MG63 (cell line): ENCODE data around the gene HAP1. TPM values are rescaled to one million over a fixed set of nuclear protein-coding genes. Genes with fewer than 3 reads are reported as not detected.
A peak's percentile ranks its signal among the peaks of the same experiment; 100 is the strongest.
"Not testable (repeated sequence)": the region's sequence is repeated elsewhere in the genome, so short reads cannot be mapped to it uniquely, and the experiment has no call there.

Source experiments
- DNase-seq: peaks from one replicate; pipeline ENCODE4 v3.0.0-alpha.2; 2020
- H3K27me3 ChIP-seq: fragments of 250-450 bp; sonication (Bioruptor Pico); 2 replicates; pipeline ENCODE4 v1.5.1; 2020; ENCODE audit warnings: mild to moderate bottlenecking, moderate library complexity
- H3K36me3 ChIP-seq: fragments of 250-450 bp; sonication (Bioruptor Pico); 2 replicates; pipeline ENCODE4 v1.5.1; 2020; ENCODE audit warnings: mild to moderate bottlenecking, moderate library complexity
- H3K4me3 ChIP-seq: fragments of 250-450 bp; sonication (Bioruptor Pico); 2 replicates; pipeline ENCODE4 v1.5.1; 2020; ENCODE audit warnings: mild to moderate bottlenecking, moderate library complexity
- H3K9me3 ChIP-seq: fragments of 250-450 bp; sonication (Bioruptor Pico); 2 replicates; pipeline ENCODE4 v1.5.1; 2020; ENCODE audit warnings: mild to moderate bottlenecking, moderate library complexity
- total RNA-seq: library from RNA; depleted of rRNA; stranded (reverse); fragments of >200 nt; shearing (Covaris generic); gene quantifications from 2 replicates; pipeline ENCODE4 v1.2.3, GENCODE V29; 2014; ENCODE audit warnings: low replicate concordance

Gene HAP1
- total RNA-seq, 1 experiment from 2014 or later: not detected

DNA sequence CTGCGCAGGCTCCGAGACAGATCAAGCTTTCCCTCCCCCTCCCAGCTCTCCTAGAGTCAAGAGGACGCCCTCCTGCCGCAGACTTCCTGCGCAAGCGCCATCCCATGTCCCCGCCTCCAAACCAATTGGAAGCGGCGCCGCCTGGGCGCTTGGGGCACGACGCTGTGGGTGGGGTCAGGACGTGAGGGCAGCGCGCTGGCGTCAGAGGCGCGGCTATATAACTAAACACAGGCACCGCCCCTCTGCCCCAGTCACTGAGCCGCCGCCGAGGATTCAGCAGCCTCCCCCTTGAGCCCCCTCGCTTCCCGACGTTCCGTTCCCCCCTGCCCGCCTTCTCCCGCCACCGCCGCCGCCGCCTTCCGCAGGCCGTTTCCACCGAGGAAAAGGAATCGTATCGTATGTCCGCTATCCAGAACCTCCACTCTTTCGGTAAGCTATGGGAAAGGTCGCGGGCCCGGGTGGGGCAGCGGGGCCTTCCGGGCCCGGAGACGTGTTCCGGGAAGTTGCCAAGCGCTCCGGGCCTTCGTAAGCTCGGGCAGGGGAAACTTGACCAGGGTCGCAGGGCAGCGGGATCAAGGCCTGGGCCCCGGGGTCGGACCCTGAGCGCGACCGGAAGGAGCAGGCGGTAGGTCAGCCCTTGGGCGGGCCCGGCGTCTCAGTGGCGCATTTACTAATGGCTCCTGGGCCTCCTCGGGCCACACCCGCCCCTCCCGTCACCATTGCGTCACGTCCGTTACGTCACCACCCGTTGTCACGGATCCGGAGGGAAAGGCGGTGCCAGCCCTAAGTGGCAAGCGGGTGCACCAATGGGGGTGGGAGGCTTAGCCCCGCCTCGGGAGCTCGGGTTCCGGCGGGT, 45.6 kb downstream of the HAP1 start, which contains the start of gene EIF1:
Gene EIF1 (plus strand): TSS at position 245 of the 856 bp plus-strand sequence. CDS start 154 bp downstream, at position 399.
- H3K27me3 ChIP-seq: no peaks in the 10 kb centered on the region
- peak; percentile 99 for DNase-seq

DNA sequence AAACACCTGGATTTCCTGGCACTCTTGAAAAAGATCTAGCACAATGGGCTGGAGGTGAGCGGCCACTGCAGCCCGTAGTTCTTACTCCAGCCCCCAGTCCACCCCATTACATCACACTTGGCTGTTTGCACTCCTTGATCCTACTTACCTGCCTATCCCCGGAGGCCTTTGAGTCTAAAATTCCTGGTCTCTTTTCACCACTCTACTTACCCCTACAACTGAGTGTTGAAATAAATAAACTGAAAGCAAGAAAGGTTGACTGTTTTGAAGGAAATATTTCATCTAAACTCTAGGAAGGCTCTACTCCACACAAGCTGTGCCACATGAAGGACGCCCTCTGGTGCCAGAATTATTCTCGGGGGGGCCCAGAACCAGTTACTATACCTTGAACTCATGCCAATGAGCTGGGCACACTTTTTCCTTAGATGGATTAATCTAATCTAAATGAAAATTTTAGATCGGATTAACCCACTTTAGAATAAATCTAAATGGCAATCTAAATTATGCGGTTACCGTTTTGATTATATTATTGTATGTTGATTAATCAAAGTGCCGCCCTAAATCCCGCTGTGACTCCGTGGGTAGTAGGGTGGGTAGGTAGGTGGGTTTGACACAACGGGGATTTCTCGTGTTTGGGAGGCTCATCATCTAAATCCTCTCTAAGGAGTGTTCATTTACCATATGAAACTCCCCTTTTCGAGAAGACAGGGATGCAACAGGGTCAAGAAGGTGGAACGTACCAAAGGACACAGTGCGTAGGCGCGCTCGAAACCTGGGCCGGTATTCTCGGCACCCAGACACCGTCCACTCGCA, 46.4 kb downstream of the HAP1 start:
- DNase-seq: peak; percentile 67
- Histone ChIP-seq H3K27me3 (no peaks in the 10 kb centered on the region), H3K4me3 (peak overlapping the region; percentile 97), H3K9me3 (no peaks in the 10 kb centered on the region), H3K36me3 (peaks cover 42% of the 10 kb centered on the region)

More for the DNA sequence above, 45.6 kb downstream of the HAP1 start, which contains the start of gene EIF1:
- Histone ChIP-seq H3K9me3 (no peaks in the 10 kb centered on the region), H3K4me3 (peak within 1 kb of the TSS; percentile 97), H3K36me3 (peaks cover 48% of the 10 kb centered on the region)

DNA sequence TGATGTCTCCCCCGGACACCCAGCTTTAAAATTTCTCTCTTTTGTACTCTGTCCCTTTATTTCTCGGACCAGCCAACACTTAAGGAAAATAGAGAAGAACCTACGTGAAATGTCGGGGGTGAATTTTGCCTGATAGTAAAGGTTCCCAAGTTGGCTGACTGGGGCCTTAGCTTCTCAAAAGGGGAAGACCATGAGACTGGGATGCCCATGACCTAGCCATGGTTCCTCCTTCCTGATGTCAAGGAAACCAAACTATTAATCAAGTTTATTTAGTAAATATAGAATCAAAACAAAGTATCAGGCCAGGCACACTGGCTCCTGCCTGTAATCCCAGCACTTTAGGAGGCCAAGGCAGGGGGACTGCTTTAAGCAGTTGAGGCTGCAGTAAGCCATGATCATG, 48.2 kb downstream of the HAP1 start:
- H3K27me3 ChIP-seq: no peaks in the 10 kb centered on the region
- no peak overlapping the region for H3K4me3 ChIP-seq
- DNase-seq: no peak

DNA sequence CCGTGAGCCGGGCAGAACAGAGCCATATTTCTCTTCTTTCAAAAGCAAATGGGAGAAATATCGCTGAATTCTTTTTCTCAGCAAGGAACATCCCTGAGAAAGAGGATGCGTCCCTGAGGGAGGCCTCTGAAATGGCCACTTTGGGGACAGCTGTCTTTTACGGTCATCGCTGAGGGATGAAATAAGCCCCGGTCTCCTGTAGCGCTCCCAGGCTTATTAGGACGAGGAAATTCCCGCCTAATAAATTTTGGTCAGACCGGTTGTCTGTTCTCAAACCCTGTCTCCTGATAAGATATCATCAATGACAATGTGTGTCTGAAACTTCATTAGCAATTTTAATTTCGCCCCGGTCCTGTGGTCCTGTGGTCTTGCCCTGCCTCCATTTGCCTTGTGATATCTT, 48.7 kb downstream of the HAP1 start:
- peaks cover 19% of the 10 kb centered on the region for H3K36me3 ChIP-seq
- not testable (repeated sequence) for H3K27me3 ChIP-seq, DNase-seq, H3K9me3 ChIP-seq, H3K4me3 ChIP-seq

More for the DNA sequence above, 48.2 kb downstream of the HAP1 start:
- Histone ChIP-seq H3K36me3 (peaks cover 24% of the 10 kb centered on the region), H3K9me3 (no peaks in the 10 kb centered on the region)

DNA sequence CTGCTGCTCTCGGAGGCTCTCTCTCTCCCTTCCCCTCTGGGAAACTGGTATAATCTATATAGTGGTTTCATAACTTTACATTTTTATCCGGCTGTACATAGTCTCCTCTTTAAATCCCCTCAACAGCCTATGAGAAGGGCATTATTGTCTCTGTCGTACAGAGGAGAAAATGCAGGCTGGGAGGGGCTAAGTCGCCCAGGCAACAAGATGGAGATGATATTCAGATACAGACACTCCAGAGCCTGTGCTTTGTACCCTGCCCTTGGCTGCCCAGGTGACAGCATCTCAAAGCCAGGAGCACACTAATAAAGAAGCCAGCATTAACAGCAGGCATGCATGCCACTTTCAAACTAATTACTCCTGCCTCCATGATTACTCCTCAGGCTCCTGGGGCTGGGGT, 50.4 kb downstream of the HAP1 start:
- Histone ChIP-seq H3K4me3 (no peak overlapping the region), H3K27me3 (no peaks in the 10 kb centered on the region), H3K36me3 (peaks cover 3% of the 10 kb centered on the region), H3K9me3 (no peaks in the 10 kb centered on the region)
- no peak for DNase-seq

DNA sequence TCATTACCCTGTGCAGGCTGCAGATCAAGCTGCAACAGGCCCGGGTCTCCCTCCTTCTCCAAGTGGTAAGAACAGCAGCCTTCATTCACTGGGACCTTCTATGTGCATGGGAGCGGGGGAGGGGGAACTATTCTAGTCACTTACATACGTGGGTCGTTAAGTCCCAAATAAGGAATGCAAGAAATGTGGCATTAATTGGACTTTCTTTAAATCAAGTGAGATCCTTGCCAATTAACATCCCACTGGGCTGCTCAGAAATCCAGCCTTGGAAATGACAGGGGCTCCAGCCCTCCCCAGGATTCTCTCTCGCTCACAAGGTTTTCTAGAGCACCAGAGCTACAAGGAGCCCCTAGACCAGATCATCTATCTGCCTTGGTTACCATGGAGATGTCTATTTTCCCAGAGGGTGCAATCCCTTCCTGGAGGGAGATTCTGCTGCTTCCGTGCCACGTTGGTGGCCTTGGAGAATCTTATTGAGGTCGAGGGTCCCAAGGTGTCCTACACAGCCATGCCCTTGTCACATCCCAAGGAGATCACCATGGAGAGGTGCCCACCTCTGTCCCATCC, 50.9 kb downstream of the HAP1 start:
- no peak for DNase-seq
- Histone ChIP-seq H3K27me3 (no peaks in the 10 kb centered on the region), H3K36me3 (no peaks in the 10 kb centered on the region), H3K4me3 (no peak overlapping the region), H3K9me3 (no peaks in the 10 kb centered on the region)

DNA sequence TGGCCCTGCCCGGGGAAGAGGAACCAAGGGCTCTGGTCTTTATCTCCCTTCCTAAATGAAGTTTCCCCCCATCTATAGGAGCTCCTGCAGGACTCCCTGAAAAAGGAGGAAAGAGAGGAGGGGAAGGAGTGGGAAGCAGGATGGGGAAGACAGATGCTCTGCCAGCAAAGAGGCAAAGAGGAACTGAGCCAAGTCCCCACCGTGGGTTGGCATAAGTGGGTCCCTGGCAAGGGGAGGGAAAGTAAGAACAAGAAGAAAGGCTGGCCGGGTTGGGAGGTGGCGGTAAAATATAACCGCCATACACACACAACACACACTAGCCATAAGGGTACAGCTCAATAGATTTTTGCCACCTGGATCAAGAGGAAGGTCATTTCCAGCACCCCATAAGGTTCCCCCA, 51.8 kb downstream of the HAP1 start:
- Histone ChIP-seq H3K4me3 (no peak overlapping the region), H3K9me3 (no peaks in the 10 kb centered on the region), H3K27me3 (no peaks in the 10 kb centered on the region), H3K36me3 (no peaks in the 10 kb centered on the region)
- no peak for DNase-seq

DNA sequence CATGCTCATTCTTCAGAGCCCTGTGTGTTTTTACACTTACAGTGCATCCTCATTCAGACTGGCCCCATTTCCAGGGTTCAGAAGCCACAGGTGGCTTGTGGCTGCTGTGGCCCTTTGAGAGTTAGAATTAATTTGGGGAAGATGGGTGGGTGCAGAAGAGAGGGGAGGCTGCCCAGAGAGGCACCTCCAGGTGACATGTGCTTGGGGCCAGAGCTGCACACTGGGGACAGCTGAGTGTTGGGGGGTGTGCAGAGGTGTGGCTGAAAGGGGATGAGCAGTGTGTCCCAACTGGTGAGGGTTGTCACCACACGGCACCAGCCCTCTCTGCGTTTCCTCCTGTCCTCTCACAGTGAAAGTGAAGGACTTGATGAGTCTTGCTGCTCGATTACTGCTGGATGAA, 52.7 kb downstream of the HAP1 start:
- no peaks in the 10 kb centered on the region for H3K9me3 ChIP-seq
- no peaks in the 10 kb centered on the region for H3K27me3 ChIP-seq
- H3K36me3 ChIP-seq: no peaks in the 10 kb centered on the region
- DNase-seq: no peak
- H3K4me3 ChIP-seq: no peak overlapping the region

DNA sequence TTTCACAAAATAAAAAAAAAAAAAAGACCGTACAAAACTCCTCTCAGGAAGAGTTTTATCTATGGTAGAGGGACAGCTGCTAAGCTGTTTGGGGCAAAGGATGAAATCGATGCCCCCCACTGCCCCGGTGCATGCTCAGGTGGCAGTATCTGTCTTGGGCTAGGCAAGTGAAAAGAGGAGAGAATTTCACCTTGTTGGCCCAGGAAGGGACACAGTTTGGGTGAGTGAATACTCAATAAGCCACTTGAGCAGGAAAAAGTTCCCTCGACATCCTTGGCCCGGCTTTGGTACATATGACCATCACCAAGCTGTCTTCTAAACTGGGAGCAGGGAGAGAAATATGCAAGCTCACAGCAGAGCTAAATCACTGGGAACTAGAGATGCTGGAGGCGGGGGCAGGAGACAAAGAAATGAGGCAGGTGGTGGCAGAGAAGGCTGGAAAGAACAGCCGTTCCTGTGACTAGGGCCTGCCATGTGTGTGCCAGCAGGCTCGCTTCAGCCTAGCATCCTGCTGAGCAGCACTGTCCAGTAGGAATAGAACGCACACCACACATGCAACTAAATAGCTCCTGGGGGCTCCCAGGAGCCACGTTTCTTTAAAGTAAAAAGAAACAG, 53.9 kb downstream of the HAP1 start:
- Histone ChIP-seq H3K36me3 (no peaks in the 10 kb centered on the region), H3K27me3 (no peaks in the 10 kb centered on the region), H3K9me3 (no peaks in the 10 kb centered on the region), H3K4me3 (no peak overlapping the region)
- no peak for DNase-seq

DNA sequence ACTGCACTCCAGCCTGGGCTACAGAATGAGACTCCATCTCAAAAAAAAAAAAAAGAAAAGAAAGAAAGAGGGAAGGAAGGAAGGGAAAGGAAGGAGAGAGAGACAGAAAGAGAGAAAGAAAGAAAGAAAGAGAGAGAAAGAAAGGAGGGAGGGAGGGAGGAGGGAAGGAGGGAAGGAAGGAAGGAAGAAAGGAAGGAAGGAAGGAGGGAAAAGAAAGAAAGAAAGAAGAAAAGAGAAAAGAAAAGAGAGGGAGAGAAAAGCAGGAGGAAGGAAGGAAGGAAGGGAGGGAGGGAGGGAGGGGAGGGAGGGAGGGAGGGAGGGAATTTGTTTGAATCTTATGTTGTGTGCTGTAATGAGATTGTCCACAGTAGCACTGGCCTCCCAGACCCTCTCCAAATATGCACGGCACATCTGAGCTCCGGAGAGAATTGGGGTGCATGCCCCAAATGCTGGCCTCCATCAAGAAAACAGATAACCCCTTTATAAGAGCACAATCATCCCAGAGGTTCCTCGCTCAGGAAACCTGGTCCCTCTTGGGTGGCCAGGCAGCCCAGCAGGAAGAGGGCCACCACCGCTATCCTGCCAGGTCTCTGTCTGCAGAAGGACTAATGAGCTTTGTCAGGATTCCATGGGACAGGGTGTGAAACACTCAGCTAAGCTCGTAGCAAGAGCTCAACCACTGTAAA, 54.6 kb downstream of the HAP1 start:
- no peaks in the 10 kb centered on the region for H3K36me3 ChIP-seq
- DNase-seq: no peak
- no peaks in the 10 kb centered on the region for H3K27me3 ChIP-seq
- no peak overlapping the region for H3K4me3 ChIP-seq
- H3K9me3 ChIP-seq: no peaks in the 10 kb centered on the region

DNA sequence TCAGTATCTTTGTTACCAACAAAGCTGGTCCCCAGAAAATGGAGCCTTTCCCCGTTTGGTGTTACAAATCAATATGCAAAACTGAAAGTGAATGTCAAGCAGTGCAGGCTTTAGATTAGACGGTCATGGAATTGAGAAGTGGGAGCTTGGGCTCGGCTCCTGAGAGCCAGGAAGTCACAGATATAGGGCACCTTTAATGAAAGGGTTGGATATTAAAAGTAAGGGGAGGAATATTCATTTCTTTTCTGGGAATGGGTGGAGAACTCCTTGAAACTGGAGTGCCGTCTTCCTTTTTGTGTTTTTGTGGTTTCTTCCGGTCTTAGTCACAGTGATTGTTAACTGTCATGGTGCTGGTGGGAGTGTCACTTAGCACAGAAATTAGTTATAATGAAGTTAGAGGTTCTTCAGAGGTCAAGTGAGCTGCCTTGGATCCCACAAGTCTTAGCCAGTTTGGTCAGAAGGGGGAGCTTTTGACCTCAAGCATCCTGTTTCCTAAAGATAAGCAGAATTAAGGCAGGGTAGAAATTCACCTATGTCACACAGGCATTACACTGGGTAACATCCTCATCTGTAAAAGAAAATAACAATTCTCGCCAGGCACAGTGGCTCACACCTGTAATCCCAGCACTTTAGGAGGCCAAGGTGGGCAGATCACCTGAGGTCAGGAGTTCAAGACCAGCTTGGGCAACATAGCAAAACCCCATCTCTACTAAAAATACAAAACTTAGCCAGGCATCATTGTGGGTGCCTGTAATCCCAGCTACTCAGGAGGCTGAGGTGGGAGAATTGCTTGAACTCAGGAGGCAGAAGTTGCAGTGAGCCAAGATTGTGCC, 55.3 kb downstream of the HAP1 start:
- DNase-seq: peak; percentile 28
- no peaks in the 10 kb centered on the region for H3K36me3 ChIP-seq
- H3K4me3 ChIP-seq: peak overlapping the region; percentile 20
- no peaks in the 10 kb centered on the region for H3K9me3 ChIP-seq
- H3K27me3 ChIP-seq: no peaks in the 10 kb centered on the region

DNA sequence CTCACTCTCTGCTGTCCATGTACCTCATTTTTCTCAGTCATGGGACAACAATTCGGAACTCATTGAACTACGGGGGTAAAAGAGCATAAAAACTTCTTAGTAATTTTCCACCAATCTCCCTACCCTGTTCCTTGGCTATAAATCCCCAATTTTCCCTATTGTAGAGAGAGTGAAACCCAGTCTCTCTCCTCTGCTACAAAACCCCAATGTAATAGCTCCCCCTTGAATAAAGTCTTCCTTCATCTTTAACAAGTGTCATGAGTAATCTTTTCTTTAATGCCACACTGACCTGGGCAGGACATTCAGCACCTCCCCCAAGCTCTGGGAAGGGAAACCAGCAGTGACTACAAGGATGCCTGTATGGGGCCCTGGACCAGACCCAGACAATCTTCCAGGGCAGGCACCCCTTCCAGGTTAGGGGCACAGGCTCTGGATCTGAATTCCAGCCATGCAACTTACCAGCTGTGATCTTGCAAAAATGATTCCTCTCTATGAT, 56.0 kb downstream of the HAP1 start:
- Histone ChIP-seq H3K9me3 (no peaks in the 10 kb centered on the region), H3K36me3 (no peaks in the 10 kb centered on the region), H3K27me3 (no peaks in the 10 kb centered on the region), H3K4me3 (peak overlapping the region; percentile 20)
- peak; percentile 53 for DNase-seq

DNA sequence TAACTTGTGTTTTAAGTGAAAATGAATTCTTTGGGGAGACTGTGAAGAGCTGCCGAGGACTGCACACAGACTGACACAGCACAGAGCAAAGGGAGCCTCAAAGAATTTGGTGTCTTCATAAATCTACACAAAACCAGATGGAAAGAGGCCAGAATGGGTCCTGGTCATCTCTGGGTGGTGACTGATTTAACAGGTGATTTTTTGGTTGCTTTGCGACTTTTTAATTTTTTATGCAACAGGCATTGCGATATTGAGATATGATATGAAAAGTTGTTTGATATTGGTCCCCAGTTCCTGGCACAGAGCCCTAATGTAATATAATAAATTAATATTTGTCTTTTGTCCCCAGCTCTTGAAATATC, 58.4 kb downstream of the HAP1 start:
- Histone ChIP-seq H3K36me3 (no peaks in the 10 kb centered on the region), H3K9me3 (no peaks in the 10 kb centered on the region), H3K27me3 (no peaks in the 10 kb centered on the region), H3K4me3 (no peak overlapping the region)
- DNase-seq: no peak

DNA sequence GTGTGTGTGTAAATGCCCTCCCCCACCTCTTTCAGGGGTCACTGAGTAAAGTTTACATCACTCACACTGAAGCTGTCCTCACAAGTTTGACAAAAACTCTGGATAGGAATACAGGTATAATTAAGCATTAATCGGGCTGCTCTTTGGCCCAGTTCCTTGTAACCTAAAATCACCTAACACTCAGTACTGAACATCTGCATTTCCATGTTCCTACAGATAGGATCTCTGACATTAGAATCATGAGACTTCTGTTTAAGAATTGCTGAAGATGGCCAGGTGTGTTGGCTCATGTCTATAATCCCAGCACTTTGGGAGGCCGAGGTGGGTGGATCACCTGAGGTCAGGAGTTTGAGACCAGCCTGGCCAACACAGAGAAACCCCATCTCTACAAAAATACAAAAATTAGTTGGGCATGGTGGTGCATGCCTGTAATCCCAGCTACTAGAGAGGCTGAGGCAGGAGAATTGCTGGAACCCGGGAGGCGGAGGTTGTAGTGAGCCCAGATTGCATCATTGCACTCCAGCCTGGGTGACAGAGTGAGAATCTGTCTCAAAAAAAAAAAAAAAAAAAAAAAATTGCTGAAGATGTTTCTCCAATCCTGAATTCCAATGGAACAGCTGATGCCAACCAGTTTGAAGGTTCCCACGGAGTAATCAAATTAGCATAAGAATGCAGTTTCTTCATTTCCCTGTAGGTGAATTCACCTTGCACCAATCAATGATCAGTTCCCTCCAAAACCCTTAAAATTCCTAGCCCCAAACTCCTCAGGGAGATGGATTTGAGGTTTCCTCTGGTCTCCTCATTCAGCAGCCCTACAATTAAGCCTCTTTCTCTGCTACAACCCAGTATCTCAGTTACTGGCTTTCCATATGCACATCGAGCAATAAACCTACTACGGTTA, 59.0 kb downstream of the HAP1 start:
- not testable (repeated sequence) for H3K4me3 ChIP-seq, DNase-seq, H3K36me3 ChIP-seq, H3K9me3 ChIP-seq, H3K27me3 ChIP-seq
